ENCODE data around the gene TMEM145.

Gene TMEM145

DNA sequence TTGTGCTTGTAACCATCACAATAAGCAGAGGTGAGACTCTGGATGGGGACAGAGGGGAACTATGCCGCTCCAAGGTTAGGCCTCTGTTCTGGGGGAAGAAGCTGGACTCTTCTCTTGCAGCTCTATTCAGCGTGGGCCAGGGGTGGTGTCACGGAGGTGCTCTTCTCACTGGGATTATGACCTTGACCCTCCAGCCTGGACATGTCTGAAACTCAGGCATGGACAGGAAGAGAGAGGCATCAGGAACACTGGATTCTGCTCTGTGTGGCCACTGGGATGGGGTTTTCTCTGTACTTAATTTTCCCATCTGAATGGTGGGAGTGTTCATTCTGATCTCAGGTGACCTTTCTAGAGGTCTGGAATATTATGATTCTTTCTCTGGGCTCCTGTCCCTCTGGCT, 19.9 kb downstream of the TMEM145 start:
- Histone ChIP-seq H3K27ac (ENCODE audit: low read depth, low read length) (no peak overlapping the region), H4K20me1 (ENCODE audit: control insufficient read depth, insufficient read depth, low read depth, low read length) (0 out of 2 replicates have a peak, but pooled peaks cover 2% of the 10 kb centered on the region)

DNA sequence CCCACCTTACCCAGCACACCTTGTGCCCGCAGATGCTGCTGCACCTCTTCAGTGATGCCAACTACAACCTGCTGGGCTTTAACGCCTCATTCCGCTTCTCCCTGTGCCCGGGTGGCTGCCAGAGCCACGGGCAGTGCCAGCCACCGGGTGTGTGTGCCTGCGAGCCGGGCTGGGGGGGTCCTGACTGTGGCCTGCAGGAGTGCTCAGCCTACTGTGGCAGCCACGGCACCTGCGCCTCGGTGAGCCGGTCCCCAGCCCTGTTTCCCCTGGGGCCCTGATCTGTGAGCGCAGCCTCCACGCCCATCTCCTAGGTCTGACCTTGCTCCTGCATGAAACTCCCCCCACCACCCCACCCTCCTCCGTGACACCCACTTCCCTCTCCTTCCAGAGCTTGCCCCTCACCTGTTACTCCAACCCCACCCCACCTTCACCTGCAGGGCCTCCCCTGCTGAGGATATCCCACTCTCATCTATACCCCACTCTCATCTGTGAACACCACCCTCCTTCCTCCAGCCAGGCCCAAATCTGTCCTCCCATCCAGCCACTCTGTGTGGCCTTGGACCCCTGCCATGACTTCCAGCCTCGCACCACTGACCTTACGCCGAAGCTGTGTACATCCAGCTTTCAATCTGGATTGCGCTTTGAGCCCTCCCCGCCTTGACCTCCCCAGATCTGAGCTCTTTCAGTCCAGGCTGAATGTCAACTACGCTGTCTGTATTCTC, 21.0 kb downstream of the TMEM145 start:
- Histone ChIP-seq H3K36me3 (ENCODE audit: control insufficient read depth, low read length) (peaks cover 10% of the 10 kb centered on the region; the same call in 1 of the 2 replicates), H3K9me2 (replicated peaks; ENCODE audit: control insufficient read depth, low read length) (no peaks in the 10 kb centered on the region), H3K9me3 (ENCODE audit: control insufficient read depth, insufficient read depth, low read length) (no peaks in the 10 kb centered on the region), H3F3A (ENCODE audit: control insufficient read depth, insufficient read depth) (no peaks in the 10 kb centered on the region), H3K4me2 (ENCODE audit: low read length) (no peak overlapping the region), H3K4me3 (ENCODE audit: low read length) (no peak overlapping the region), H3K4me1 (ENCODE audit: control insufficient read depth, low read length) (peaks cover 10% of the 10 kb centered on the region), H3K27ac (ENCODE audit: low read depth, low read length) (no peak overlapping the region), H4K20me1 (ENCODE audit: control insufficient read depth, insufficient read depth, low read depth, low read length) (no peaks in the 10 kb centered on the region), H3K79me2 (ENCODE audit: control insufficient read depth, low read length) (peaks cover 17% of the 10 kb centered on the region), H3K27me3 (ENCODE audit: control insufficient read depth, low read length) (no peaks in the 10 kb centered on the region)
- TF ChIP-seq, protein P1, sequence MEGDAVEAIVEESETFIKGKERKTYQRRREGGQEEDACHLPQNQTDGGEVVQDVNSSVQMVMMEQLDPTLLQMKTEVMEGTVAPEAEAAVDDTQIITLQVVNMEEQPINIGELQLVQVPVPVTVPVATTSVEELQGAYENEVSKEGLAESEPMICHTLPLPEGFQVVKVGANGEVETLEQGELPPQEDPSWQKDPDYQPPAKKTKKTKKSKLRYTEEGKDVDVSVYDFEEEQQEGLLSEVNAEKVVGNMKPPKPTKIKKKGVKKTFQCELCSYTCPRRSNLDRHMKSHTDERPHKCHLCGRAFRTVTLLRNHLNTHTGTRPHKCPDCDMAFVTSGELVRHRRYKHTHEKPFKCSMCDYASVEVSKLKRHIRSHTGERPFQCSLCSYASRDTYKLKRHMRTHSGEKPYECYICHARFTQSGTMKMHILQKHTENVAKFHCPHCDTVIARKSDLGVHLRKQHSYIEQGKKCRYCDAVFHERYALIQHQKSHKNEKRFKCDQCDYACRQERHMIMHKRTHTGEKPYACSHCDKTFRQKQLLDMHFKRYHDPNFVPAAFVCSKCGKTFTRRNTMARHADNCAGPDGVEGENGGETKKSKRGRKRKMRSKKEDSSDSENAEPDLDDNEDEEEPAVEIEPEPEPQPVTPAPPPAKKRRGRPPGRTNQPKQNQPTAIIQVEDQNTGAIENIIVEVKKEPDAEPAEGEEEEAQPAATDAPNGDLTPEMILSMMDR (IDR thresholded peaks at IDR 0.05; ENCODE audit: low read depth, low read length, poor library complexity, severe bottlenecking): no peak
- no peak for TF ChIP-seq EZH2phosphoT487 (IDR thresholded peaks at IDR 0.05; ENCODE audit: borderline replicate concordance, low read length)

More for the DNA sequence above, 19.9 kb downstream of the TMEM145 start:
- no peaks in the 10 kb centered on the region for H3K9me2 ChIP-seq (replicated peaks; ENCODE audit: control insufficient read depth, low read length)
- H3K4me1 ChIP-seq (ENCODE audit: control insufficient read depth, low read length): peaks cover 8% of the 10 kb centered on the region; the same call in 1 of the 2 replicates
- TF ChIP-seq, protein P1 (IDR thresholded peaks at IDR 0.05; ENCODE audit: low read depth, low read length, poor library complexity, severe bottlenecking): no peak
- TF ChIP-seq EZH2phosphoT487 (IDR thresholded peaks at IDR 0.05; ENCODE audit: borderline replicate concordance, low read length): no peak
- H3K36me3 ChIP-seq (ENCODE audit: control insufficient read depth, low read length): peaks cover 10% of the 10 kb centered on the region; the same call in 1 of the 2 replicates
- H3K4me2 ChIP-seq (ENCODE audit: low read length): no peak overlapping the region
- peaks cover 27% of the 10 kb centered on the region for H3K79me2 ChIP-seq (ENCODE audit: control insufficient read depth, low read length)
- H3K4me3 ChIP-seq (ENCODE audit: low read length): no peak overlapping the region
- H3K27me3 ChIP-seq (ENCODE audit: control insufficient read depth, low read length): no peaks in the 10 kb centered on the region
- H3F3A ChIP-seq (ENCODE audit: control insufficient read depth, insufficient read depth): no peaks in the 10 kb centered on the region
- H3K9me3 ChIP-seq (ENCODE audit: control insufficient read depth, insufficient read depth, low read length): no peaks in the 10 kb centered on the region

DNA sequence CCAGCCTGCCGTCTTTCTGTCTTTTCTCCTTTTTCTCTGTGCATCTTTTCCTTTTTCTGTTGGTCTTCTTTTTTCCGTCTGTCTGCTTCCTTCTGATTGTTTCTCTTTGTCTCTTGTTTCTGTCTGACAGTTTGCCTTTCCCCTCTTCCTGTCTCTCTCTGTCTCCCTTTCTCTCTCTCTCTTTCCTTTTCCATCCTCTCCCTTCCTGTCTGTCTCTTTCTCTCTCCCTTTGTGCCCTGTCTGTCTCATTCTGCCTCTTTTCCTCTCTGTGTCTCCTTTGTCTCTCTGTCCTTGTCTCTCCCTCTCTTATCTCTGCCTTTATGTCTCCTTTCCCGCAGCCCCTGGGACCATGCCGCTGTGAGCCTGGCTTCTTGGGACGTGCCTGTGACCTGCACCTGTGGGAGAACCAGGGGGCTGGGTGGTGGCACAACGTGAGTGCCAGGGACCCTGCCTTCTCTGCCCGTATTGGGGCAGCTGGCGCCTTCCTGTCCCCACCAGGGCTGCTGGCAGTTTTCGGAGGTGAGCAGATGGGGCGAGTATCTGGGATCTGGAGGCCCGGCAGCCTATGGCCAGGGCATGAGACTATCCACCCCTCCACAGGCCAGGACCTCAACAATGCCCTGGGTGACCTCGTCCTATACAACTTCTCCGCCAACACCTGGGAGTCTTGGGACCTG, 21.7 kb downstream of the TMEM145 start:
- H4K20me1 ChIP-seq (ENCODE audit: control insufficient read depth, insufficient read depth, low read depth, low read length): no peaks in the 10 kb centered on the region
- no peak for TF ChIP-seq EZH2phosphoT487 (IDR thresholded peaks at IDR 0.05; ENCODE audit: borderline replicate concordance, low read length)
- TF ChIP-seq, protein P1 (IDR thresholded peaks at IDR 0.05; ENCODE audit: low read depth, low read length, poor library complexity, severe bottlenecking): no peak
- H3K4me2 ChIP-seq (ENCODE audit: low read length): no peak overlapping the region
- peaks cover 16% of the 10 kb centered on the region for H3K4me1 ChIP-seq (ENCODE audit: control insufficient read depth, low read length)
- no peaks in the 10 kb centered on the region for H3F3A ChIP-seq (ENCODE audit: control insufficient read depth, insufficient read depth)
- no peaks in the 10 kb centered on the region for H3K9me3 ChIP-seq (ENCODE audit: control insufficient read depth, insufficient read depth, low read length)
- H3K27me3 ChIP-seq (ENCODE audit: control insufficient read depth, low read length): no peaks in the 10 kb centered on the region
- H3K27ac ChIP-seq (ENCODE audit: low read depth, low read length): no peak overlapping the region
- H3K4me3 ChIP-seq (ENCODE audit: low read length): no peak overlapping the region
- peaks cover 13% of the 10 kb centered on the region for H3K79me2 ChIP-seq (ENCODE audit: control insufficient read depth, low read length)
- peaks cover 10% of the 10 kb centered on the region; the same call in 1 of the 2 replicates for H3K36me3 ChIP-seq (ENCODE audit: control insufficient read depth, low read length)
- no peaks in the 10 kb centered on the region for H3K9me2 ChIP-seq (replicated peaks; ENCODE audit: control insufficient read depth, low read length)
